HG03196 (cell line): ENCODE data around the gene CHD1.
A peak's percentile ranks its signal among the peaks of the same experiment; 100 is the strongest.

Source experiments
- ATAC-seq: cut with Tn5 transposase; IDR thresholded peaks from one replicate; pipeline ENCODE4 v1.9.1; 2021; ENCODE audit not compliant: unreplicated experiment

The CHD1 gene

GRCh38 chr5:98904780-98905179 is 24.0 kb downstream of the CHD1 start:
- ATAC-seq, result no peak

GRCh38 chr5:98902733-98903132 is 26.1 kb downstream of the CHD1 start:
- no peak for ATAC-seq

GRCh38 chr5:98899456-98899855 is 29.4 kb downstream of the CHD1 start:
- no peak for ATAC-seq

- peak; percentile 54 for ATAC-seq
These were observed 30.1 kb downstream of the CHD1 start for GRCh38 chr5:98898743-98899142.

GRCh38 chr5:98891591-98891990 is 37.2 kb downstream of the CHD1 start:
- no peak for ATAC-seq

- no peak for ATAC-seq
These were observed 48.2 kb downstream of the CHD1 start for GRCh38 chr5:98880598-98880997.

GRCh38 chr5:98880151-98880550 is 48.7 kb downstream of the CHD1 start:
- no peak for ATAC-seq

GRCh38 chr5:98877600-98877999 is 51.2 kb downstream of the CHD1 start:
- no peak for ATAC-seq

- ATAC-seq, result no peak
These were observed 56.1 kb downstream of the CHD1 start for GRCh38 chr5:98872674-98873073.

- ATAC-seq, result no peak
These were observed 63.1 kb downstream of the CHD1 start for GRCh38 chr5:98865690-98866089.

GRCh38 chr5:98847054-98847453 is 81.8 kb downstream of the CHD1 start:
- ATAC-seq, result no peak

- ATAC-seq, result no peak
These were observed 82.3 kb downstream of the CHD1 start for GRCh38 chr5:98846520-98846919.

- ATAC-seq, result no peak
These were observed 82.9 kb downstream of the CHD1 start for GRCh38 chr5:98845878-98846277.

GRCh38 chr5:98844865-98845264 is 83.9 kb downstream of the CHD1 start:
- no peak for ATAC-seq

- no peak for ATAC-seq
These were observed 85.3 kb downstream of the CHD1 start for GRCh38 chr5:98843481-98843880.

- ATAC-seq, result no peak
These were observed 87.9 kb downstream of the CHD1 start for GRCh38 chr5:98840946-98841345.

GRCh38 chr5:98839469-98840383 is 89.1 kb downstream of the CHD1 start:
- ATAC-seq, result no peak

GRCh38 chr5:98836175-98836574 is 92.6 kb downstream of the CHD1 start:
- ATAC-seq, result no peak

- ATAC-seq, result no peak
These were observed 101.1 kb downstream of the CHD1 start for GRCh38 chr5:98827588-98828284.

GRCh38 chr5:98827161-98827560 is 101.6 kb downstream of the CHD1 start:
- no peak for ATAC-seq

- ATAC-seq, result no peak
These were observed 103.0 kb downstream of the CHD1 start for GRCh38 chr5:98825582-98826375.
